Measurements from ENCODE around the gene RUNX3.

GRCh38 chr1:24901791-24902470 is 28.1 kb downstream of the RUNX3 start:
- TF ChIP-seq CTCF (IDR thresholded peaks at IDR 0.05) (no peak), POLR2A (IDR thresholded peaks at IDR 0.05) (no peak), EP300 (IDR thresholded peaks at IDR 0.05) (no peak)
